GM23248 (cell line): ENCODE measurements around the gene FUT8.

Source experiments
- EZH2 ChIP-seq: fragments of 200-600 bp; sonication (generic); IDR thresholded peaks from 2 replicates; pipeline ENCODE4 v1.6.1; 2018; ENCODE audit warnings: antibody characterized with exemption, mild to moderate bottlenecking; ENCODE audit not compliant: insufficient read depth, poor library complexity, severe bottlenecking
- EZH2phosphoT487 ChIP-seq: fragments of 200-600 bp; sonication (generic); IDR thresholded peaks from 2 replicates; pipeline ENCODE4 v1.6.1; 2018; ENCODE audit warnings: antibody characterized with exemption, moderate library complexity, mild to moderate bottlenecking, low read depth; ENCODE audit not compliant: insufficient read depth

GRCh38 chr14:65423982-65424381 is 11.5 kb downstream of the FUT8 start:
- TF ChIP-seq EZH2 (no peak), EZH2phosphoT487 (no peak)
